Osteoblast (primary cell): ENCODE measurements around the gene SPTBN1. TPM values are rescaled to one million over a fixed set of nuclear protein-coding genes. Genes with fewer than 3 reads are reported as not detected.
A peak's percentile ranks its signal among the peaks of the same experiment; 100 is the strongest.

Source experiments
- DNase-seq: peaks from one replicate; pipeline ENCODE4 v3.0.0; 2011; ENCODE audit warnings: low spot score, mixed read lengths; ENCODE audit not compliant: insufficient read length; ENCODE audit errors: missing footprints
- H2AFZ ChIP-seq: 2 replicates; pipeline ENCODE4 v1.6.0; 2011; ENCODE audit warnings: mild to moderate bottlenecking, low read length
- H3K27ac ChIP-seq: 2 replicates; pipeline ENCODE4 v1.5.1; 2011; ENCODE audit warnings: mild to moderate bottlenecking, low read depth, low read length, moderate library complexity
- H3K27me3 ChIP-seq: 2 replicates; pipeline ENCODE4 v1.6.0; 2012; ENCODE audit warnings: mild to moderate bottlenecking, control low read depth, inconsistent platforms, low read length, moderate library complexity; ENCODE audit not compliant: insufficient read depth
- H3K36me3 ChIP-seq: 2 replicates; pipeline ENCODE4 v1.5.1; 2011; ENCODE audit warnings: mild to moderate bottlenecking, low read length, control low read depth, moderate library complexity; ENCODE audit not compliant: insufficient read depth
- H3K4me1 ChIP-seq: 2 replicates; pipeline ENCODE4 v1.5.1; 2011; ENCODE audit warnings: mild to moderate bottlenecking, low read length, control low read depth, moderate library complexity; ENCODE audit not compliant: insufficient read depth
- H3K4me2 ChIP-seq: 2 replicates; pipeline ENCODE4 v1.6.0; 2011; ENCODE audit warnings: mild to moderate bottlenecking, low read length; ENCODE audit not compliant: insufficient read depth
- H3K4me3 ChIP-seq: fragments of 200-600 bp; sonication (generic); 3 replicates; pipeline ENCODE4 v1.5.1; 2012; ENCODE audit warnings: mild to moderate bottlenecking, low read length, inconsistent platforms; ENCODE audit not compliant: insufficient read depth
- H3K79me2 ChIP-seq: 2 replicates; pipeline ENCODE4 v1.6.0; 2012; ENCODE audit warnings: mild to moderate bottlenecking, low read length, control low read depth, inconsistent platforms; ENCODE audit not compliant: insufficient read depth
- H3K9me3 ChIP-seq: 2 replicates; pipeline ENCODE4 v1.5.1; 2011; ENCODE audit warnings: low read depth, low read length, control low read depth
- H4K20me1 ChIP-seq: 2 replicates; pipeline ENCODE4 v1.6.0; 2012; ENCODE audit warnings: mild to moderate bottlenecking, low read length, control low read depth; ENCODE audit not compliant: insufficient read depth
- total RNA-seq: library from RNA; depleted of rRNA; stranded (reverse); fragments of >200 nt; gene quantifications from 2 replicates; pipeline ENCODE4 v1.2.3, GENCODE V29; 2012
- TF ChIP-seq, protein P1 (sequence below): IDR thresholded peaks from 2 replicates; pipeline ENCODE4 v1.5.1; 2011; ENCODE audit warnings: mild to moderate bottlenecking, low read depth, low read length, moderate library complexity; ENCODE audit errors: extremely low read depth

SPTBN1 gene
- total RNA-seq, 1 donor, result 249 TPM

DNA sequence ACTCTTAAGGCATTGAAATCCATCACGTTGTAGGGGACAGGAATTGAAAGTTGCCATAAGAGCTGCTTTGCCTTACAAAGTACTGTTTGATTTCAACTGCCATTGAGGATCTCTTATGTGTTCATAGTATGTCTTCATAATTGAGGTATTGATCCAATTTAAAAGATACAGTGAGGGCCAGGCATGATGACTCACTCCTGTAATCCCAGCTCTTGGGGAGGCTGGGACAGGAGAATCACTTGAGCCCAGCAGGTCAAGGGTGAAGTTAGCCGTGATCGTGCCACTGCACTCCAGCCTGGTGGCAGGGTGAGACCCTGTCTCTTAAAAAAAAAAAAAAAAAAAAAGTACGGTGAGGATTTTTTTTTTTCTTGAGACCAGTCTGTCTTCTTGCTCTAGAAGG, 175.6 kb downstream of the SPTBN1 start:
- H3K9me3 ChIP-seq, result no peaks in the 10 kb centered on the region
- no peaks in the 10 kb centered on the region for H4K20me1 ChIP-seq
- H3K4me1 ChIP-seq, result peaks cover 47% of the 10 kb centered on the region
- H3K79me2 ChIP-seq, result peaks cover 54% of the 10 kb centered on the region
- no peak for DNase-seq
- H3K36me3 ChIP-seq, result peaks cover 66% of the 10 kb centered on the region
- H3K4me2 ChIP-seq, result no peak overlapping the region
- H3K27ac ChIP-seq, result peak overlapping the region; percentile 96
- TF ChIP-seq, protein P1, sequence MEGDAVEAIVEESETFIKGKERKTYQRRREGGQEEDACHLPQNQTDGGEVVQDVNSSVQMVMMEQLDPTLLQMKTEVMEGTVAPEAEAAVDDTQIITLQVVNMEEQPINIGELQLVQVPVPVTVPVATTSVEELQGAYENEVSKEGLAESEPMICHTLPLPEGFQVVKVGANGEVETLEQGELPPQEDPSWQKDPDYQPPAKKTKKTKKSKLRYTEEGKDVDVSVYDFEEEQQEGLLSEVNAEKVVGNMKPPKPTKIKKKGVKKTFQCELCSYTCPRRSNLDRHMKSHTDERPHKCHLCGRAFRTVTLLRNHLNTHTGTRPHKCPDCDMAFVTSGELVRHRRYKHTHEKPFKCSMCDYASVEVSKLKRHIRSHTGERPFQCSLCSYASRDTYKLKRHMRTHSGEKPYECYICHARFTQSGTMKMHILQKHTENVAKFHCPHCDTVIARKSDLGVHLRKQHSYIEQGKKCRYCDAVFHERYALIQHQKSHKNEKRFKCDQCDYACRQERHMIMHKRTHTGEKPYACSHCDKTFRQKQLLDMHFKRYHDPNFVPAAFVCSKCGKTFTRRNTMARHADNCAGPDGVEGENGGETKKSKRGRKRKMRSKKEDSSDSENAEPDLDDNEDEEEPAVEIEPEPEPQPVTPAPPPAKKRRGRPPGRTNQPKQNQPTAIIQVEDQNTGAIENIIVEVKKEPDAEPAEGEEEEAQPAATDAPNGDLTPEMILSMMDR, result no peak
- H3K27me3 ChIP-seq, result no peaks in the 10 kb centered on the region
- no peak overlapping the region for H3K4me3 ChIP-seq
- no peak overlapping the region for H2AFZ ChIP-seq

DNA sequence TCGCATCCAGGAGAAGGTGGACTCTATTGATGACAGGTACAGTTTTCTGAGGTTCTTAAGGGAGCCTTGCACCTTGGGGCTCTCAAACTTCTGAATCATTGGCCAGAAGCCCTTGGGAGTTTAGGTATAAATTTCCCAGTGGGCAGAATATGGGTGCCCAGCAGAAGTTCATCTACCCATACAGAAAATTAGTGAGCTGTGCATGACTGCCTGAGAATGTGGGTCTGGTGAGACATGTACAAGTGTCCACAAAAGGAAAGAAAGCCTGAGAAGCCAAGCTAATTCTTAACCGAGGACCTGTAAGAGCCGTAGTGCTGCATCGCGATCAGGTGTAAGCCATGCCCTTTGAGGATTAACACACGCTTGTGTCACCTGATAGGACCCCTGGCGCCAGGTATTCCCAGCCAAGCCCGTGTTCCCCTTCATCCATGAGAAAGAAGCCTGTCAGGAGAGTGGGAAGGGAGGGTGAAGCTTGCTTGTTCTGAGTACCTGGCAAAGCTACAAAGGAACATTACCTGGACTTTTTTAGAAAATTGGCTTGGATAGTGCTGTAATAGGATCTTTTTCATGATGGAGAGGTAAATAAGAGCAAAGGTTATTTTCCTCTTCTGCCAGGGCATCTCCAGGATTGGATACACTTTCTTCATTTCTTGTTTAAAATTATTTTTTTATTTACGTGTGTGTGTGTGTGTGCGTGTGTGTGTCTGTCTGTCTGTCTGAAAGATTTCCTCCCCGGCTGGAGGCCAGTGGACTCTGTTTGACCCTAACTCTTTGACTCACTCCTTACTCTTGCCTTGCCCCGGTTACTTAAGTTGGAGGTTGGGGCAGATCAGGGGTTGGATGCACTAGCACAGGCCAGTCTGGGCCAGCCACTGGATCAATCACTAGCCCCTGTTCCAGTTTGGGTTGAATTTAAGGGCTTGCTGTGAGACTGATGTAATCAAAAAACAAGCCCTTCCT, 176.9 kb downstream of the SPTBN1 start:
- TF ChIP-seq, protein P1, result no peak
- Histone ChIP-seq H2AFZ (no peak overlapping the region), H3K9me3 (no peaks in the 10 kb centered on the region), H3K79me2 (peaks cover 56% of the 10 kb centered on the region), H3K4me3 (no peak overlapping the region), H3K27ac (peak overlapping the region; percentile 96), H3K4me2 (peak overlapping the region; percentile 17), H3K27me3 (no peaks in the 10 kb centered on the region), H3K36me3 (peaks cover 61% of the 10 kb centered on the region), H3K4me1 (peaks cover 50% of the 10 kb centered on the region), H4K20me1 (no peaks in the 10 kb centered on the region)
- peak; percentile 75 for DNase-seq

DNA sequence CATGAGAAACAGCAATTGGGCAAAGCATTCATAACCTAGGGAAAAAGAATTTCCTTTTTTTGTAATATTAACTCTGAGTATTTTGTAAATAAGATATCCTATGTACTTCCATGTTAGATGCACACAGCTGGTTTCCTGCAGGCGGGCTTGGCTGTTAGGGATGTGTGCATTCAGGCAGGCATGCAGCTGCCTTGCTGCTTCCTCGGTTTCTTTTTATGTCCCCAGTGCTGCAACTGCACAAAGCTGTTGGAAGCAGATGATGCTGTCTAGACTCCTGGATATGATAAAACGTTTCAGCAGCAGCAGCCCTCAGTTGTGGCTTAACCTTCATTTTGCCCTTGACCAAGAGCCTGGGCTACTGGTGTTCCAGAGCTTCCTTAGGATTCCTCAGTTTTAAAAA, 177.9 kb downstream of the SPTBN1 start:
- H3K36me3 ChIP-seq, result peaks cover 61% of the 10 kb centered on the region
- no peaks in the 10 kb centered on the region for H4K20me1 ChIP-seq
- no peak overlapping the region for H2AFZ ChIP-seq
- H3K4me1 ChIP-seq, result peaks cover 50% of the 10 kb centered on the region
- no peak for DNase-seq
- H3K27ac ChIP-seq, result peak overlapping the region; percentile 96
- no peaks in the 10 kb centered on the region for H3K27me3 ChIP-seq
- H3K4me2 ChIP-seq, result peak overlapping the region; percentile 77
- no peak overlapping the region for H3K4me3 ChIP-seq
- TF ChIP-seq, protein P1, result no peak
- no peaks in the 10 kb centered on the region for H3K9me3 ChIP-seq
- H3K79me2 ChIP-seq, result peaks cover 63% of the 10 kb centered on the region
